HG02938 (cell line): ENCODE data around the gene GRID2.
"Not testable (repeated sequence)": the region's sequence is repeated elsewhere in the genome, so short reads cannot be mapped to it uniquely, and the experiment has no call there.

Source experiments
- ATAC-seq: cut with Tn5 transposase; IDR thresholded peaks from one replicate; pipeline ENCODE4 v1.9.1; 2021; ENCODE audit warnings: mild to moderate bottlenecking, moderate library complexity; ENCODE audit not compliant: unreplicated experiment

The GRID2 gene

GRCh38 chr4:93289831-93290230 is 986.1 kb downstream of the GRID2 start:
- no peak for ATAC-seq

GRCh38 chr4:93299118-93299517 is 995.4 kb downstream of the GRID2 start:
- ATAC-seq, result no peak

GRCh38 chr4:93300780-93301555 is 997.2 kb downstream of the GRID2 start:
- not testable (repeated sequence) for ATAC-seq

GRCh38 chr4:93302310-93302709 is 998.5 kb downstream of the GRID2 start:
- ATAC-seq, result no peak

- no peak for ATAC-seq
Measured at GRCh38 chr4:93303440-93303839, 999.7 kb downstream of the GRID2 start.

GRCh38 chr4:93312299-93312698 is 1008.5 kb downstream of the GRID2 start:
- ATAC-seq, result no peak

- no peak for ATAC-seq
Measured at GRCh38 chr4:93313197-93313596, 1009.4 kb downstream of the GRID2 start.

- ATAC-seq, result no peak
Measured at GRCh38 chr4:93317057-93317456, 1013.3 kb downstream of the GRID2 start.

- ATAC-seq, result no peak
Measured at GRCh38 chr4:93317561-93317960, 1013.8 kb downstream of the GRID2 start.

- no peak for ATAC-seq
Measured at GRCh38 chr4:93319041-93319440, 1015.3 kb downstream of the GRID2 start.

GRCh38 chr4:93320356-93320755 is 1016.6 kb downstream of the GRID2 start:
- ATAC-seq, result no peak

- ATAC-seq, result no peak
Measured at GRCh38 chr4:93327346-93327745, 1023.6 kb downstream of the GRID2 start.

- peak; percentile 90 for ATAC-seq
Measured at GRCh38 chr4:93334003-93334402, 1030.2 kb downstream of the GRID2 start.

- no peak for ATAC-seq
Measured at GRCh38 chr4:93337196-93337595, 1033.4 kb downstream of the GRID2 start.

GRCh38 chr4:93342738-93343137 is 1039.0 kb downstream of the GRID2 start:
- no peak for ATAC-seq

GRCh38 chr4:93346840-93347239 is 1043.1 kb downstream of the GRID2 start:
- ATAC-seq, result no peak

- no peak for ATAC-seq
Measured at GRCh38 chr4:93348896-93349295, 1045.1 kb downstream of the GRID2 start.

- no peak for ATAC-seq
Measured at GRCh38 chr4:93351846-93352245, 1048.1 kb downstream of the GRID2 start.

- ATAC-seq, result no peak
Measured at GRCh38 chr4:93355411-93355810, 1051.6 kb downstream of the GRID2 start.

GRCh38 chr4:93359586-93359985 is 1055.8 kb downstream of the GRID2 start:
- no peak for ATAC-seq

GRCh38 chr4:93366169-93366755 is 1062.5 kb downstream of the GRID2 start:
- not testable (repeated sequence) for ATAC-seq

- ATAC-seq, result no peak
Measured at GRCh38 chr4:93368968-93369367, 1065.2 kb downstream of the GRID2 start.

- ATAC-seq, result no peak
Measured at GRCh38 chr4:93370256-93370655, 1066.5 kb downstream of the GRID2 start.
